HuH-7.5 (cell line): ENCODE measurements around the gene LHFPL2.

Experiments used
- DNase-seq: peaks from one replicate; pipeline ENCODE4 v3.0.0; 2011; ENCODE audit warnings: low spot score

The LHFPL2 gene

GRCh38 chr5:78666041-78666444 lies 17.5 kb upstream of the LHFPL2 start:
- DNase-seq = no peak

- DNase-seq = no peak
Measured at GRCh38 chr5:78665534-78665933, 17.0 kb upstream of the LHFPL2 start.

GRCh38 chr5:78662323-78662722 lies 13.8 kb upstream of the LHFPL2 start:
- DNase-seq = no peak

- no peak for DNase-seq
Measured at GRCh38 chr5:78661691-78662090, 13.1 kb upstream of the LHFPL2 start.

- no peak for DNase-seq
Measured at GRCh38 chr5:78661044-78661443, 12.5 kb upstream of the LHFPL2 start.

GRCh38 chr5:78660401-78660800 lies 11.8 kb upstream of the LHFPL2 start:
- DNase-seq = no peak

- DNase-seq = no peak
Measured at GRCh38 chr5:78659714-78660113, 11.1 kb upstream of the LHFPL2 start.

- no peak for DNase-seq
Measured at GRCh38 chr5:78659114-78659513, 10.5 kb upstream of the LHFPL2 start.

- no peak for DNase-seq
Measured at GRCh38 chr5:78657201-78657600, 8.6 kb upstream of the LHFPL2 start.

GRCh38 chr5:78655746-78656290 lies 7.2 kb upstream of the LHFPL2 start:
- DNase-seq = no peak

- DNase-seq = no peak
Measured at GRCh38 chr5:78654386-78654785, 5.8 kb upstream of the LHFPL2 start.

GRCh38 chr5:78653681-78654366 lies 5.3 kb upstream of the LHFPL2 start:
- DNase-seq = no peak

- no peak for DNase-seq
Measured at GRCh38 chr5:78653031-78653430, 4.5 kb upstream of the LHFPL2 start.

- no peak for DNase-seq
Measured at GRCh38 chr5:78651468-78651867, 2.9 kb upstream of the LHFPL2 start.

GRCh38 chr5:78650531-78650930 lies 2.0 kb upstream of the LHFPL2 start:
- no peak for DNase-seq

GRCh38 chr5:78649861-78650496 lies 1.4 kb upstream of the LHFPL2 start:
- no peak for DNase-seq

- DNase-seq = peak; percentile 48
Measured at GRCh38 chr5:78649211-78649695, 681 bp upstream of the LHFPL2 start.

- DNase-seq = peak; percentile 49
Measured at GRCh38 chr5:78647838-78648358, 674 bp downstream of the LHFPL2 start.

GRCh38 chr5:78647351-78647818 lies 1.2 kb downstream of the LHFPL2 start:
- peak; percentile 55 for DNase-seq

GRCh38 chr5:78644741-78645300 lies 3.8 kb downstream of the LHFPL2 start:
- DNase-seq = no peak

- DNase-seq = no peak
Measured at GRCh38 chr5:78644129-78644528, 4.4 kb downstream of the LHFPL2 start.

GRCh38 chr5:78642701-78643100 lies 5.9 kb downstream of the LHFPL2 start:
- no peak for DNase-seq
